Subcutaneous abdominal adipose tissue (tissue), 5 donors: ENCODE data around the gene CCDC183.
A peak's percentile ranks its signal among the peaks of the same experiment; 100 is the strongest.

Source experiments
- H3K27ac ChIP-seq: one replicate; pipeline ENCODE4 v1.7.0; 2013; ENCODE audit warnings: low read depth, mild to moderate bottlenecking, inconsistent platforms, low read length, moderate library complexity
- H3K27me3 ChIP-seq, 5 donors: one replicate each; pipeline ENCODE4 v1.7.0; 2013; ENCODE audit warnings: low read length in 5 of 5, inconsistent platforms in 1 of 5; ENCODE audit not compliant: control insufficient read depth in 5 of 5, insufficient read depth in 4 of 5
- H3K36me3 ChIP-seq, 5 donors: one replicate each; pipeline ENCODE4 v1.7.0; 2013; ENCODE audit warnings: low read length in 5 of 5; ENCODE audit not compliant: control insufficient read depth in 5 of 5, insufficient read depth in 5 of 5
- H3K4me1 ChIP-seq, 5 donors: one replicate each; pipeline ENCODE4 v1.7.0; 2013; ENCODE audit warnings: low read length in 5 of 5, mild to moderate bottlenecking in 3 of 5, moderate library complexity in 1 of 5; ENCODE audit not compliant: control insufficient read depth in 5 of 5, insufficient read depth in 5 of 5
- H3K4me3 ChIP-seq, 5 donors: one replicate each; pipeline ENCODE4 v1.7.0; 2013; ENCODE audit warnings: low read length in 5 of 5, low read depth in 1 of 5
- H3K9ac ChIP-seq, 5 donors: one replicate each; pipeline ENCODE4 v1.7.0; 2013; ENCODE audit warnings: low read length in 5 of 5, mild to moderate bottlenecking in 4 of 5, moderate library complexity in 3 of 5
- H3K9me3 ChIP-seq, 5 donors: one replicate each; pipeline ENCODE4 v1.7.0; 2013; ENCODE audit warnings: low read length in 5 of 5; ENCODE audit not compliant: control insufficient read depth in 5 of 5
- donor health status: healthy.
- donor health status: healthy.
- donor health status: healthy.
- donor health status: healthy.
- donor health status: healthy.

Gene CCDC183

GRCh38 chr9:136854842-136855460, 58.8 kb downstream of the CCDC183 start:
- H3K9me3 ChIP-seq, result no peaks in the 10 kb centered on the region
- peaks cover 2 to 62% (median 27%) of the 10 kb centered on the region in 5 donors for H3K4me1 ChIP-seq
- no peak overlapping the region for H3K4me3 ChIP-seq
- peaks cover 0 to 22% (median 3%) of the 10 kb centered on the region in 5 donors for H3K36me3 ChIP-seq
- no peak overlapping the region for H3K27ac ChIP-seq
- H3K27me3 ChIP-seq, result no peaks in the 10 kb centered on the region
- H3K9ac ChIP-seq, result no peak overlapping the region

- Histone ChIP-seq H3K27me3 (no peaks in the 10 kb centered on the region), H3K9me3 (no peaks in the 10 kb centered on the region), H3K4me1 (peaks cover 0 to 57% (median 22%) of the 10 kb centered on the region in 5 donors), H3K4me3 (no peak overlapping the region), H3K9ac (peak overlapping the region in 1 of 5 donors; percentile 52), H3K27ac (no peak overlapping the region), H3K36me3 (peaks cover 0 to 24% (median 2%) of the 10 kb centered on the region in 5 donors)
These were observed 59.4 kb downstream of the CCDC183 start for GRCh38 chr9:136855461-136856078.

GRCh38 chr9:136856079-136856476, 59.9 kb downstream of the CCDC183 start:
- no peaks in the 10 kb centered on the region for H3K27me3 ChIP-seq
- H3K9ac ChIP-seq, result peak overlapping the region in 1 of 5 donors; percentile 52
- H3K4me3 ChIP-seq, result no peak overlapping the region
- peaks cover 0 to 52% (median 19%) of the 10 kb centered on the region in 5 donors for H3K4me1 ChIP-seq
- peaks cover 0 to 24% (median 5%) of the 10 kb centered on the region in 5 donors for H3K36me3 ChIP-seq
- no peak overlapping the region for H3K27ac ChIP-seq
- no peaks in the 10 kb centered on the region for H3K9me3 ChIP-seq

GRCh38 chr9:136856541-136857141, 60.5 kb downstream of the CCDC183 start:
- H3K4me3 ChIP-seq, result no peak overlapping the region

GRCh38 chr9:136857166-136857565, 61.0 kb downstream of the CCDC183 start:
- Histone ChIP-seq H3K9me3 (no peaks in the 10 kb centered on the region), H3K4me1 (peaks cover 0 to 41% (median 19%) of the 10 kb centered on the region in 5 donors), H3K27ac (no peak overlapping the region), H3K27me3 (no peaks in the 10 kb centered on the region), H3K36me3 (peaks cover 0 to 27% (median 16%) of the 10 kb centered on the region in 5 donors), H3K9ac (no peak overlapping the region), H3K4me3 (no peak overlapping the region)

More at GRCh38 chr9:136856541-136857141, 60.5 kb downstream of the CCDC183 start:
- no peaks in the 10 kb centered on the region for H3K9me3 ChIP-seq
- H3K27me3 ChIP-seq, result no peaks in the 10 kb centered on the region
- H3K9ac ChIP-seq, result no peak overlapping the region
- peaks cover 0 to 46% (median 19%) of the 10 kb centered on the region in 5 donors for H3K4me1 ChIP-seq
- H3K36me3 ChIP-seq, result peaks cover 0 to 24% (median 11%) of the 10 kb centered on the region in 5 donors
- no peak overlapping the region for H3K27ac ChIP-seq
